ENCODE results near the gene IRS2. TPM values are rescaled to one million over a fixed set of nuclear protein-coding genes. Genes with fewer than 3 reads are reported as not detected.

The IRS2 gene
- total and polyA plus RNA-seq, 7 donors, result 9.3 to 40.8 (median 18.2) TPM

DNA sequence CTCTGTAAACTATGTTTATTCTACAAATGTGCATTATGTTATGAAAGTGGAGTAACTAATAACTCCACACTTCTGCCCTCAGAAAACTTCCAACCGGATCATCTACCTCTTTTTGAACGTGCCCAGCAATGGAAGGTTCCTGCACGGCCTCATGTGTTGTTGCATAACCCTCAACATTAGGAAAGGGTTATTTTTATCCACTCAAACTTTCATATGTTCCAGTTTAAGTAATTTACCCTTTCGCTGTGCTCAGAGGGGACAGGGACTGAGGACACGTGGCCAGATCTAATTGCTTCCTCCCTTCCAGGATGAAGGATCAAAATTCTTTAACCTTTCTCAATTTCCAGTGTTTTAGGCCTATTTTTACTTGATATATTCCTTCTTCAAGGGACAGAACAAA, 29.6 kb downstream of the IRS2 start:
- no peak for DNase-seq
- Histone ChIP-seq H3K27ac (peak overlapping the region; percentile 65), H3K27me3 (ENCODE audit: insufficient read depth in 3 of 3, low read length in 2 of 3) (no peaks in the 10 kb centered on the region), H3K9me3 (no peaks in the 10 kb centered on the region), H3K36me3 (ENCODE audit: insufficient read depth in 1 of 2, low read depth in 1 of 2) (peaks cover 2 to 28% of the 10 kb centered on the region in 2 donors), H3K4me1 (peaks cover 16% of the 10 kb centered on the region), H3K4me3 (no peak overlapping the region)
- intact Hi-C loops (cut with DNase I), result no loop called here
- peak; percentile 74 to 85 (median 79) for ATAC-seq
- TF ChIP-seq CTCF (IDR thresholded peaks at IDR 0.05), result no peak
- WGBS, 3 donors, result 16 to 27% (median 19%) methylated on average over 5 of the region's 5 CpGs

GRCh38 chr13:109755997-109756396, 30.4 kb downstream of the IRS2 start:
- no peak for TF ChIP-seq CTCF (IDR thresholded peaks at IDR 0.05)
- H3K4me1 ChIP-seq, result peaks cover 16% of the 10 kb centered on the region
- no peak for DNase-seq
- intact Hi-C loops (cut with DNase I), result no loop called here
- H3K4me3 ChIP-seq, result no peak overlapping the region
- 85 to 89% (median 88%) methylated on average over 4 of the region's 4 CpGs for WGBS, 3 donors
- peak overlapping the region; percentile 65 for H3K27ac ChIP-seq
- H3K27me3 ChIP-seq (ENCODE audit: insufficient read depth in 3 of 3, low read length in 2 of 3), result no peaks in the 10 kb centered on the region
- no peak for ATAC-seq
- H3K9me3 ChIP-seq, result no peaks in the 10 kb centered on the region
- peaks cover 2 to 28% of the 10 kb centered on the region in 2 donors for H3K36me3 ChIP-seq (ENCODE audit: insufficient read depth in 1 of 2, low read depth in 1 of 2)

DNA sequence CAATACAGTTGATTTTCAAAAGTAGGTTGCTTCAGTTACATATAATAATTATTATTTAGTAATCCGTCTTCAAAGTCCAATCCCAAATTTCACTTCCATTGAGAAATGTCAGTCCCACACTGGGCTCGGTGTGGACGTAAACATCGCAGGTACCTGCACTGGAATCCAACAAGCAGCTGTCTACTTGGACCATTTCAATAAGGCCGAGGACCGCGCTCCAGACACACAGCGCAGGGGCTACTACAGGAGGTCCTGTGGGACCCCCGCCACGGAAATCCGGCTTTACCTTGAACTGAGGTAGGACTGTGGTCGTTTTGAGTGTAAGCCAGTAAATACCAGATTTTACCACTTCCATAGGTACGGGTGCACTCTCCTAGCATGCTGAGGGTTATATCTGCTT, 30.8 kb downstream of the IRS2 start:
- peaks cover 16% of the 10 kb centered on the region for H3K4me1 ChIP-seq
- ATAC-seq, result no peak
- no peak overlapping the region for H3K4me3 ChIP-seq
- no peaks in the 10 kb centered on the region for H3K27me3 ChIP-seq (ENCODE audit: insufficient read depth in 3 of 3, low read length in 2 of 3)
- no peaks in the 10 kb centered on the region for H3K9me3 ChIP-seq
- no peak for TF ChIP-seq CTCF (IDR thresholded peaks at IDR 0.05)
- DNase-seq, result no peak
- H3K36me3 ChIP-seq (ENCODE audit: insufficient read depth in 1 of 2, low read depth in 1 of 2), result peaks cover 2 to 28% of the 10 kb centered on the region in 2 donors
- no peak overlapping the region for H3K27ac ChIP-seq
- intact Hi-C loops (cut with DNase I), result no loop called here
- 94 to 96% (median 96%) methylated on average over 13 of the region's 13 CpGs for WGBS, 3 donors

DNA sequence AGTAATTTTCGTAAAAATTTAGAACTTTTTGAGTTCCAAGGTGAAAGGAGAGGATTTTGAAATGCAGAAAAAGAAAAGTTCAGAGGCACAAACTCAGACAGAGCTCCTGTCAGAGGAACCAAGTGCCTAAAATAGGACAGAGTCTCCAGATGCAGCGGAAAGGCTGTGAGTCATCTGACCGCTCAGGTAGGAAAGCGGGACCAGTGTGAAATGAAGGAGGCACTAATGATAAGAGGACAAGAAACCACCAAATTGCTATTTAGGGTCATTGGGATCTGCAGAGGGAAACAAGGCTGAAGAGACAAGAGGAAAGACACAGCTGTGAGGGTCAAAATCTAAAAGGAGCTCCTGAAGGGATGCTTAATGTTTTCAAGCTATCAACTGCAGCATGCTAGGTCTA, 34.9 kb downstream of the IRS2 start:
- intact Hi-C loops (cut with DNase I), result no loop called here
- TF ChIP-seq CTCF (IDR thresholded peaks at IDR 0.05), result no peak
- Histone ChIP-seq H3K4me3 (no peak overlapping the region), H3K27ac (no peak overlapping the region), H3K9me3 (no peaks in the 10 kb centered on the region), H3K4me1 (peaks cover 7% of the 10 kb centered on the region), H3K36me3 (ENCODE audit: insufficient read depth in 1 of 2, low read depth in 1 of 2) (peaks cover 2 to 28% of the 10 kb centered on the region in 2 donors), H3K27me3 (ENCODE audit: insufficient read depth in 3 of 3, low read length in 2 of 3) (no peaks in the 10 kb centered on the region)
- no peak for ATAC-seq
- 94 to 98% (median 96%) methylated on average over 4 of the region's 4 CpGs for WGBS, 3 donors
- DNase-seq, result no peak

DNA sequence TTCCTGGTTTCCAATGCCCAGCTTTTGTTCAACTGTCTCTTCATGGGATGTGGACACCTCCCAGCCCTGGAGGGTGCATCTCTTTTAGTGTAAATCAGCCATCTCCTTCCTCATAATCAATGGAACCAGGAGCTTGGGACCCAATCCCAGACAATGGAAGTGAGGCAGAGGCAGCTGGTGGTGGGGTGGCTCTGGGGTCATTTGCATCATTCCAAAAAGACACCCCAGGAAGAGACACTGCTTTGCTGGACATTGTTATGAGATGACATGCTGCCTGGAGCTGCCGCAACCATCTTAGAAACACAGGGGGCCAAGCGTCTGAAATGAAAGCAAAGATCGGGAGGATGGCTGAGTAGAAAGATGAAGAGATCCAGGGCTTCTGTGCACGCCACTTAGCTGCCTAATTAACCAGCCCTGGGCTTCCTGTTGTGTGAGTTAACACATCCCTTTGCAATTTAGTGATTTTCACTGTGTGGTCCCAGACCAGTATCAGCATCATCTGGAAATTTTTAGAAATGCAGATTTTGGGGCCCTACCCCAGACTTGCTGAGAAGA, 36.1 kb downstream of the IRS2 start:
- DNase-seq, result no peak
- peak in 1 of 4 donors; percentile 6 for ATAC-seq
- intact Hi-C loops (cut with DNase I), result no loop called here

More for the DNA sequence above, 36.1 kb downstream of the IRS2 start:
- no peak for TF ChIP-seq CTCF (IDR thresholded peaks at IDR 0.05)
- H3K9me3 ChIP-seq, result no peaks in the 10 kb centered on the region
- no peaks in the 10 kb centered on the region for H3K4me1 ChIP-seq
- H3K27me3 ChIP-seq (ENCODE audit: insufficient read depth in 3 of 3, low read length in 2 of 3), result no peaks in the 10 kb centered on the region
- H3K27ac ChIP-seq, result no peak overlapping the region
- H3K4me3 ChIP-seq, result no peak overlapping the region
- peaks cover 2 to 21% of the 10 kb centered on the region in 2 donors for H3K36me3 ChIP-seq (ENCODE audit: insufficient read depth in 1 of 2, low read depth in 1 of 2)
- 92% methylated on average over 4 of the region's 4 CpGs for WGBS, 3 donors

Data from psoas muscle (tissue), 8 donors.